Stimulated activated CD8-positive, alpha-beta memory T cell treated with anti-CD3 and anti-CD28 coated beads, Interleukin-12 subunit alpha, Interleukin-12 subunit beta, amount 100 ng/mL, for 1 hour (primary cell): Measurements from ENCODE around the gene SLC4A1AP.
"Not testable (repeated sequence)": the region's sequence is repeated elsewhere in the genome, so short reads cannot be mapped to it uniquely, and the experiment has no call there.

Experiments used
- DNase-seq: peaks from one replicate; pipeline ENCODE4 v3.0.0-alpha.2; 2020; ENCODE audit warnings: low read depth

Gene SLC4A1AP

GRCh38 chr2:27663285-27664153, at the start of gene SLC4A1AP, which contains the start of gene SUPT7L:
Gene SLC4A1AP, plus strand, starts transcription at chr2:27663889. Its CDS starts 26 bp downstream, at chr2:27663915.
Gene SUPT7L, minus strand, starts transcription at chr2:27663614. Its CDS starts 1,422 bp downstream, at chr2:27662192.
- peak; percentile 62 for DNase-seq

- DNase-seq = no peak
Observed at GRCh38 chr2:27613985-27614384, 49.7 kb upstream of the SLC4A1AP start.

- no peak for DNase-seq
Observed at GRCh38 chr2:27615316-27615715, 48.4 kb upstream of the SLC4A1AP start.

GRCh38 chr2:27621524-27621923, 42.2 kb upstream of the SLC4A1AP start:
- DNase-seq = no peak

- DNase-seq = no peak
Observed at GRCh38 chr2:27622921-27623384, 40.7 kb upstream of the SLC4A1AP start.

- no peak for DNase-seq
Observed at GRCh38 chr2:27624943-27625342, 38.7 kb upstream of the SLC4A1AP start.

- not testable (repeated sequence) for DNase-seq
Observed at GRCh38 chr2:27626323-27626722, 37.4 kb upstream of the SLC4A1AP start.

- DNase-seq = not testable (repeated sequence)
Observed at GRCh38 chr2:27626921-27627320, 36.8 kb upstream of the SLC4A1AP start.

- no peak for DNase-seq
Observed at GRCh38 chr2:27627963-27628766, 35.5 kb upstream of the SLC4A1AP start.

GRCh38 chr2:27628767-27629709, 34.7 kb upstream of the SLC4A1AP start, which contains the start of the genes CCDC121 and GPN1:
Gene CCDC121, minus strand, starts transcription at chr2:27629012. Its CDS starts 1,213 bp downstream, at chr2:27627799.
Gene GPN1, plus strand, starts transcription at chr2:27629050. Its CDS starts 9 bp downstream, at chr2:27629059.
- DNase-seq = peak; percentile 91

GRCh38 chr2:27630257-27630656, 33.4 kb upstream of the SLC4A1AP start:
- not testable (repeated sequence) for DNase-seq

- no peak for DNase-seq
Observed at GRCh38 chr2:27634291-27634690, 29.4 kb upstream of the SLC4A1AP start.

GRCh38 chr2:27636766-27637165, 26.9 kb upstream of the SLC4A1AP start:
- DNase-seq = no peak

GRCh38 chr2:27638037-27638637, 25.6 kb upstream of the SLC4A1AP start:
- no peak for DNase-seq

- no peak for DNase-seq
Observed at GRCh38 chr2:27638709-27639108, 25.0 kb upstream of the SLC4A1AP start.

GRCh38 chr2:27640722-27641245, 22.9 kb upstream of the SLC4A1AP start:
- DNase-seq = no peak

GRCh38 chr2:27645197-27645596, 18.5 kb upstream of the SLC4A1AP start:
- no peak for DNase-seq

GRCh38 chr2:27647289-27647688, 16.4 kb upstream of the SLC4A1AP start:
- no peak for DNase-seq

- no peak for DNase-seq
Observed at GRCh38 chr2:27647737-27648136, 16.0 kb upstream of the SLC4A1AP start.

- no peak for DNase-seq
Observed at GRCh38 chr2:27651056-27651455, 12.6 kb upstream of the SLC4A1AP start.

GRCh38 chr2:27652341-27652740, 11.3 kb upstream of the SLC4A1AP start:
- DNase-seq = no peak
